CMK (cell line): ENCODE measurements around the gene RAPGEF1.

ENCODE experiments used
- DNase-seq: peaks from one replicate; pipeline ENCODE4 v3.0.0-alpha.2; 2010; ENCODE audit warnings: low read depth

Gene RAPGEF1

DNA sequence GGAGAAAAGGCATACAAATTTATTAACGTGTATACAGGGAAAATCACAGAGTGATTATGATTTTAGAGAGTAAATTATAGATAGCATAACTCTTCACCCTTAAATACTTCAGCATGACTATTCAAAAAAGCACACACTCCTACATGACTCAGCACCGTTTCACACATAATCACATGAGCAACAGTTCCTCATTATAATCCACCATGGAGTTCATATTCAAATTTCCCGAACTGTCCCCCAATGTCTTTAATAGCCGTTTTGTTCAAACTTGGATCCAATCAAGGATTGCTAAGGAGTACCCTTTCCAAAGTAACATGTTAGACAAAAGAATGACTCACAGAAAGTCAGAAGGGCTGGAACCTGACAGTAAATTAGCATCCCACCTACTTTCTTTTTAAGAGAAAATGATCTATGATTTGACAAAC is 32.1 kb downstream of the RAPGEF1 start:
- no peak for DNase-seq

- DNase-seq, result no peak
Observed at GRCh38 chr9:131707050-131707449, 32.8 kb downstream of the RAPGEF1 start.

GRCh38 chr9:131706608-131706970 is 33.3 kb downstream of the RAPGEF1 start:
- no peak for DNase-seq

DNA sequence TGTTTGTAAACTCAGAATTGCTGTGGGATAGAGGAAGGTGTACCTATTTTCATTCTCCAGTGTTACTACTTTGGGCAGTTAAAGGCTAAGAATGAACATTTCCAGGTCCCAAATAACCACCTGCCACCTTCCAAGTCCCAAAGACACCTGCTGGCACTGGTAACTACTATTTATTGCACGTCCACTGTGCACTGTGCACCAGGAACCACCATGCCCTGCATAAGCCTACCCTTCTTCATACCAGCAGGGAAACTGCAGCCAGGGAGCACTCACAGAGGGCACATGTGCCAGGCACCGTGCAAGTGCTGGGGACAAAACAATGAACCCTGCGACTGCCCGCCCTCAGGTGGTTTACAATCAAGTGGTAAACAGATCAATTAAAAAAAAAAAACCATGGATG is 34.9 kb downstream of the RAPGEF1 start:
- no peak for DNase-seq

- DNase-seq, result no peak
Observed at GRCh38 chr9:131704141-131704983, 35.5 kb downstream of the RAPGEF1 start.

DNA sequence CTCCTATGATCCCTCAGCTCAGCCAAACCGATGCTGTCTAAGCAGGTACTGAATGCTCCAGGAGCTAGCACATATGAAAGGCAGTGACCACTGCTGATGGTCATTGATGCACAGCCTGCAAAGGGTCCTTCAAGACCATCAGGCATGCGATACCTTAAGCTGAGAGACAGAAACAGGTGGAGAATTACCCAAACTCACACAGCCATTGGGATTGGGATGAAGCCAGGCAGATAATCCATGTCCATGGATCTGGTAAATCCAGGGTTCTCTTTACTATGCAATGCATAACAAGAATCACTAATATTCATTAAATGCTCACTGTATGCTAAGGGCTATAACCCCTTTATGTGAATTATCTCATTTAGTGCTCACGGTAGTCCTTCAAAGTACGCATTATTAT is 36.2 kb downstream of the RAPGEF1 start:
- no peak for DNase-seq

DNA sequence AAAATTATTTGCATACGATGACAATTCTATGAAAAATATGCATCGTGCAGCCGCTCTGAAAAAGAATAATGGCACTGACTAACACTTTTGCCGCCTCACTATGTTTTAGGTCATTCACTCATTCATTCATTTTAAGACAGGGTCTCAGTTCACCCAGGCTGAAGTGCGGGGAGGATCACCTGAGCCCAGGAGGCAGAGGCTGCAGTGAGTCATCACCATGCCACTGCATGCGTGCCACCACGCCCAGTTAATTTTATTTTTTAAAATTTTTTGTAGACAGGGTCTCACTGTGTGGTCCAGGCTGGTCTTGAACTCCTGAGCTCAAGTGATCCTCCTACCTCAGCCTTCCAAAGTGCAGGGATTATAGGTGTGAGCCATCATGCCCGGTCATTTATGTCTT is 37.0 kb downstream of the RAPGEF1 start:
- DNase-seq, result no peak

DNA sequence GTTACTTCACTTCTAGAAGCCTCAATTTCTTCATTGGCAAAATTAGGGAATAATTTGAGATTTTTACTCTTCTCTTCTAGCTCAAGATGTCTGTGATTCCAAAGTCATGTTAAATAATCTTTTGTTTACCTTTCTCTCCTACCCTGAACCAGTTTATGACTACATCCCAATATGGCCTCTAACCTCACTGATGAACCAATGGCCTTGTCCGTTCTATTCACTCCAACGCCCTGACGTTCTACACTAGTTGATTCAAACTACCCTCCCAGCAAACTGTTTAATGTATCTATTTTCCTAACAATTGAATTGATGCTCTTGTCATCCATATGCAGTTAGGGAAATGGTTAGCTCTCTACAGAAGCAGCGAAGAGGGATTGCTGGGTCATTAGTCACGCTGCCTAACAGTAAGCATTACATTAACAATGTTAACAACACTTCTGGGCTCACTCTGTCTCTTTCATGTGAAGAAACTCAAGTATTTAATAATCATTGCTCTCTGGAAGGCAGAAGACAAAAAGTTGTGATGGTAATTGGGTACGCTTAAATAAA is 38.0 kb downstream of the RAPGEF1 start:
- no peak for DNase-seq

DNA sequence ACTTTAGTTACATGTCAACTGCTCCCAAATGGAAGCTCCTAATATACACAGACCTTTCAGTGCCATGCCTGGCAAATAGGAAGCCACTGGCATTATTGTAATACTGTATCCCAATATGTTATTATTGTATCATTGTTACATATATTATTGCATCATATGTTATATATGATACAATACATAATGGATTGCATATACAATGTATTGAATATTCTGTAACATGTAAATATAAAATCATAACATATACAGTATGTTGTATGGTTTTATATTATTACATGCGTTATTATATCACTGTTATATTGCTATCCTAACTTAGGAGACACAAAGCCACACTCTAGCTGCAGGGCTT is 38.5 kb downstream of the RAPGEF1 start:
- DNase-seq, result no peak

DNA sequence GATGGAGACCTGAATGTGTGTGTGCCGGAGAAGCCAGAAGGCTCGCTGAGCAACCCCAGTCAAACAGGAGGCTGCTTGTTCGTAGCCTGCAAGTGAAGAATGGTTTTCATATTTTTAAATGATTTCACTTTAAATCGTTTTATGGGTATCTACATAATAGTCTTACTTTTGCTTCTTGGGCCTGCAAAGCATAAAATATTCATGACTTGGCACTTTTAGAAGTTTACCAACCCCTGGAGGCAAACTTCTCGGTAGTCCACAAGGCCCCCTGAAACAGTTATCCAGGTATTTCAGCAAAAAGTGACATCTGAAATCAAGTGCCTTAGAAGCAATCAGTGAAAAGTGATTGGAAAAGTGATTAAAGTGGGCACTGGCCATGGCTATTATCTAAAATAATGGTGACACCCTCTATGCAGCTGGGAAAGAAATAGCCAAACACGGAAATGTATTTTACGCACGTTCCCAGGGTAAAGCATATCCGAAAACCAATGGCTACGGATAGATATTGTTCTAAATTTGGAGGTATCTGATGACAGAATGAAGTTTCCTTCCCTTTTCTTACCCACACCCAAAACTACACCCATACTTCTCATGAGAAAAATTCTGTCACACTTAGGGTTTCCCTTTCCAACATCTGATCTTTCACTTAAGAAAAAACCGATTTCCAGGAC is 39.0 kb downstream of the RAPGEF1 start:
- DNase-seq, result no peak

DNA sequence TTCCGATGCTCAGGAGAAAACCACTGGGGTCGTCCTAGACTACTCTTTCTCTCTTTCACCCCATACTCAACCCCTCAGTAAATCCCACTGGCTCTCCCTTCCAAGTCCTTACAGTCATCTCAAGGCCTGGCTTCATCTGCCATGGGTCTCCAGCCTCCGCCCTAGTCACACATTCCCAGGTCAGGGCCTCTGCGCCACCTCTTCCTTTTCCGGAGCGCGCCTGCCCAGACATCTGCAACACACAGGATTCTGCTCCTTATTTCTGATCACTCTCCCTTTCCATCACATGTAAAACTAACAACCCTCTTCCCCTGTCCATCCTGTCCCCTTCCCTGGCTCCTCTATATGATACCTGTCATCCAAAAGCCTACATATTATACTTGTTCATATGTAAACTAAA is 39.8 kb downstream of the RAPGEF1 start:
- no peak for DNase-seq

DNA sequence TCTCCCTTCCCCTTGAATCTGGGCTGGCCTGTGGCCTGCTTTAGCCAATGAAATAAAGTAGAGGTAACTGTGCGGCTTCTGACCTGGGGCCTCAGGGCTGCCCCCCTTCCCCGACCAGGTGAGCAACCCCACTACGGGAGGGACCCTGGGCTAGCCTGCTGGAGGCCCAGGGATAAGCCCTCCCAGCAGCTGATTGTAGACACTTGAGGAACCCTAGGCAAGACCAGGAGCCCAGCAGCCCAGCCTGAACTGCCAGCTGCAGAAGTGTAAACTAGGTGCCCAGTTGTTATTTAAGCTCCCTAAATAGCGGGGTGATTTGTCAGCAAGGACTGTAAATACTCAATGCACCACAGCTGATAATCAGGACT is 41.3 kb downstream of the RAPGEF1 start:
- no peak for DNase-seq

- no peak for DNase-seq
Observed at GRCh38 chr9:131697908-131698617, 41.8 kb downstream of the RAPGEF1 start.

DNA sequence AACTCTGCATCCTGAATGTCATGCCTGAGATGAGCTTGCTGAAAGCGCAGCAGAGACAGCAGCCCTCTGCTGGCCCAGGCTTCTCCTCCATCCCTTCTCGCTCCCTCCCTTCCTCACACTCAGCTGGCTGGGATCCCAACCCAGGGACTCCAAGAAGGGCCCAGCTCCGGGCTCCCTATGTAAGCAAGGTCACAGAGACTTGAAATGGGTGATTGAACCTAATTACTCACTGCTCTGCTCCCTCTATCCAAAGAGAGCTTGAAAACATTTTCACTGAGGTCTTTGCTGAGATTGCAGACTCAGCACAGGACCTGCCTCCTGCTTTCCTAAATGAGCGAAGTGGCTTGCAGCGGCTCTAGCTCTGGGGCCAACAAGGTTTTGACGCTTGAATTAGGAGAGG is 42.8 kb downstream of the RAPGEF1 start:
- no peak for DNase-seq

DNA sequence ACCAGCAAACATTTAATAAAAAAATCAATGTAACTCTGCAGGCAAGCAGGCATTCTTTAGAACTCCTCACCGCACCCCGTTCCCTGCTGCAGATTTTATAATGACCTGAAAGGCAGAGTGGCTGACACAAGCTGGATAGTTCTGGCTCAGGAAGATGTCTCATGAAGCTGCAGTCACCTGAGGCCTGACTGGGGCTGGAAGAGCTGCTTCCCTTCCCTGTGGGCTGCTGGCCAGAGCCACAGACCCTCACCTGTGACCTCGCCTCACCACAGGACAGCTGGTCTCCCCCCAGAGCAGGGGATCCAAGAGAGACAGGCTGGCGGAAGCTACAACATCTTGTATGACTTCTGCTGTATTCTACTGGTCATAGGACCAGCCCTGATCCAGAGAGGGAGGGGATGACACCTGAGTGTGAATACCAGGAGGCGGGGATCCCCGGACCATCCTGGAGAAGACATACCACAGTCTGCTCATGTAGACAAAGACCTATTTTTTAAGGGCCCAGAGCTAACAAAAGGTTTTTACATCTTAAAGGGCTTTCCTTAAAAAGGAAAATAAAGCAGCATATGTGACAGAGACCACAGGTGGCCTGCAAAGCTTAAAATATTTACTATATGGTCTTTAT is 43.9 kb downstream of the RAPGEF1 start:
- DNase-seq, result no peak

DNA sequence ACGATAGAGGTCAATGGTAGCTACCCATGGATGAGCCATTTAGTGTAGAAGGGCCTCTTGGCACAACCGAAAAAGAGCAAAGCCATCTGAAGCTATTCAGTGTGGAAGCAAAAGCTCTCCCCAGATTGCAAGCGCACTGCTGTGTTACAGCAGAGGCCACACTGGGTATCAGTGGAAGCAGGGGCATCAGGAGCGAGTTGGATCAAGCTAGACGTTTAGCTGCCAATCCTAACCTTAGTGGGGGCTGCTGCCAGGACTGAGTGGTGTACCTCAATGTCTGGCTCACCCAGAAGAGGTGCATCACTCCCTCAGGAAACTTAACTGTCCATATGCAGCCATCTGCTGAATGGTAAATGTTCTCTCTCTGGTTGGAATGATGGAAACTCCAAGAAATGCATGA is 44.5 kb downstream of the RAPGEF1 start:
- DNase-seq, result no peak

- DNase-seq, result no peak
Observed at GRCh38 chr9:131693651-131694597, 46.0 kb downstream of the RAPGEF1 start.

DNA sequence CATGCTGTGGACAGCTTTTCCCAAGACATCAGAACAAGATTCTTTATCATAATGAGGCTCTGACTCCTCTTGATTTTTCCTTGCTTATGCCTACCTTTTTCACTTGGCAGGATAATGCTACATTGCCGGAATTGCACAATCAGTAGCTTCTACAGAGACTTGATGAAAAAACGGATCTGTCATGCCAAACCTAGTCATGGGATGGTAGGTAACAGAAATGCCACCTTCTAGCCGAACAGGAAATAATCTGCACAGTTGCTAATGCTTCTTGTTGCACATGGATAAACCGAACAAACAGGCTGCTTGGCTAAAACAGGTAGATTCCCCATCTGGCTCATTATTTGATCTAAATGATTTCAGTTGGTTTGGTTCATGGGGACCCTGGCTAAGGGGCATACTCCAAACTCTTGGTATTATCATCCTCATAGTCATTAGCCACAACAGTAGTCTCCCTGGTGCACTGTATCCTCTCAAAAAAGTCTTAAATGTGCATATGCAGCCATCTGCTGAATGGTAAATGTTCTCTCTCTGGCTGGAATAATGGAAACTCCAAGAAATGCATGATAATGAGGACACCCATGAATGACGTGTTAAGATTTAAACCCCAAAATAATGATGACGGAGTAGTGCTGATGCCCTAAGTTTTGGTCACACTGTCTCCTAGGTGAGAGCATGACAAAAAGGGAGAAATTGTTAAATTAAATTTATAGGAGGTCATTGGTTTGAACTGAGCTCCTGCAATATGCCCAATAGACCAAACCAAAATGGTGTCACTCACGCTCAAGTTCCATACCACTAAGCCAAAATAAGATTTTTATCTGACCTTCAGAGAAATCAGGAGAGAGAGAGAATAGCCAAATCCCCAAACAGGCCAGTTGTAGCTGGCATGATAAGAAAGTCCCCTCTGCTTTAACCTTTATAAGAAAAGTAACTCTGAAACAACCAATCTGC is 47.0 kb downstream of the RAPGEF1 start:
- DNase-seq, result no peak

- DNase-seq, result no peak
Observed at GRCh38 chr9:131691969-131692611, 47.8 kb downstream of the RAPGEF1 start.
